Panc1 (cell line): ENCODE data around the gene PBX1. TPM values are rescaled to one million over a fixed set of nuclear protein-coding genes. Genes with fewer than 3 reads are reported as not detected.

ENCODE experiments used
- ATAC-seq: fragments of 200-7000 bp; cut with Tn5 transposase; 2 replicates; pipeline ENCODE4 v1.9.1; 2020; ENCODE audit warnings: mild to moderate bottlenecking, moderate library complexity
- BruUV-seq: library from RNA; stranded (reverse); fragments of 400-500 nt; replicated peaks from 2 replicates; lab custom pipeline; 2021; lab: Mats Ljungman, UMichigan
- CTCF ChIA-PET: fragments of 300-600 bp; sonication (Branson Sonifier 250); formaldehyde crosslinking; loops from one replicate; lab custom pipeline; 2022; ENCODE audit warnings: antibody characterized with exemption; lab: Charles Lee
- POLR2A ChIA-PET: fragments of 300-600 bp; sonication (Branson Sonifier 250); formaldehyde crosslinking; loops from one replicate; lab custom pipeline; 2022; ENCODE audit warnings: antibody characterized with exemption; lab: Charles Lee
- DNase-seq: peaks from one replicate; pipeline ENCODE4 v3.0.0-alpha.2; 2010; ENCODE audit warnings: low read depth, low spot score
- H3K27ac ChIP-seq: 2 replicates; pipeline ENCODE4 v1.5.1; 2011; ENCODE audit warnings: mild to moderate bottlenecking, low read length, inconsistent platforms
- H3K27me3 ChIP-seq: fragments of 200-500 bp; sonication (Bioruptor generic); 2 replicates; pipeline ENCODE4 v1.6.0; 2014; ENCODE audit warnings: low read length, inconsistent platforms; ENCODE audit not compliant: control insufficient read depth, insufficient read depth
- H3K36me3 ChIP-seq: fragments of 200-500 bp; sonication (Bioruptor generic); 2 replicates; pipeline ENCODE4 v1.5.1; 2014; ENCODE audit warnings: inconsistent platforms, mild to moderate bottlenecking, low read length, moderate library complexity; ENCODE audit not compliant: control insufficient read depth, insufficient read depth
- H3K4me1 ChIP-seq: 2 replicates; pipeline ENCODE4 v1.5.1; 2011; ENCODE audit warnings: inconsistent platforms, mild to moderate bottlenecking, low read length, moderate library complexity; ENCODE audit not compliant: control insufficient read depth, insufficient read depth
- H3K4me3 ChIP-seq, 2 experiments: 2 replicates each; pipeline ENCODE4 v1.5.1; 2011 to 2012; ENCODE audit warnings: low read depth in 2 of 2, low read length in 2 of 2, mild to moderate bottlenecking in 2 of 2, inconsistent platforms in 1 of 2, moderate library complexity in 1 of 2
- H3K9me3 ChIP-seq: fragments of 200-500 bp; sonication (Bioruptor generic); 2 replicates; pipeline ENCODE4 v1.5.1; 2014; ENCODE audit warnings: low read depth, mild to moderate bottlenecking, inconsistent platforms, low read length, moderate library complexity; ENCODE audit not compliant: control insufficient read depth, insufficient read depth
- POLR2AphosphoS5 ChIP-seq: IDR thresholded peaks from 2 replicates; pipeline ENCODE4 v1.6.1; 2012; ENCODE audit warnings: mild to moderate bottlenecking, low read depth, low read length, moderate library complexity
- SIN3A ChIP-seq: IDR thresholded peaks from 2 replicates; pipeline ENCODE4 v1.6.1; 2012; ENCODE audit warnings: low read depth, mild to moderate bottlenecking, low read length, moderate library complexity, borderline replicate concordance; ENCODE audit not compliant: insufficient read depth
- TCF7L2 ChIP-seq: IDR thresholded peaks from 2 replicates; pipeline ENCODE4 v1.6.1; 2011; ENCODE audit warnings: mild to moderate bottlenecking, low read depth, low read length, inconsistent platforms
- in situ Hi-C: cut with HindIII; loops from 2 replicates; pipeline ENCODE4 v1.10.0; 2016; ENCODE audit warnings: low sequenced_read_pairs, low pct_unique_long_range_greater_than_20kb
- intact Hi-C: fragments of 100-400 bp; cut with micrococcal nuclease; formaldehyde crosslinking; loops from one replicate; pipeline ENCODE4 v1.10.0; 2022; ENCODE audit not compliant: unreplicated experiment
- total RNA-seq: library from RNA; stranded (reverse); gene quantifications from one replicate; pipeline ENCODE4 v1.2.1, GENCODE V29; 2021; ENCODE audit not compliant: unreplicated experiment
- TF ChIP-seq, protein P1 (sequence below), 2 experiments: IDR thresholded peaks; 2 replicates each; pipeline ENCODE4 v1.6.1; 2011 to 2012; ENCODE audit warnings: low read depth in 2 of 2, control low read depth in 1 of 2, low read length in 1 of 2, mild to moderate bottlenecking in 1 of 2, moderate library complexity in 1 of 2; ENCODE audit not compliant: insufficient read depth in 1 of 2
- TF ChIP-seq, protein P2 (sequence below): fragments of 450-650 bp; IDR thresholded peaks from 2 replicates; pipeline ENCODE4 v1.5.1; 2017; ENCODE audit warnings: mild to moderate bottlenecking

The PBX1 gene
- total RNA-seq, 1 experiment from 2014 or later = 2.0 TPM

DNA sequence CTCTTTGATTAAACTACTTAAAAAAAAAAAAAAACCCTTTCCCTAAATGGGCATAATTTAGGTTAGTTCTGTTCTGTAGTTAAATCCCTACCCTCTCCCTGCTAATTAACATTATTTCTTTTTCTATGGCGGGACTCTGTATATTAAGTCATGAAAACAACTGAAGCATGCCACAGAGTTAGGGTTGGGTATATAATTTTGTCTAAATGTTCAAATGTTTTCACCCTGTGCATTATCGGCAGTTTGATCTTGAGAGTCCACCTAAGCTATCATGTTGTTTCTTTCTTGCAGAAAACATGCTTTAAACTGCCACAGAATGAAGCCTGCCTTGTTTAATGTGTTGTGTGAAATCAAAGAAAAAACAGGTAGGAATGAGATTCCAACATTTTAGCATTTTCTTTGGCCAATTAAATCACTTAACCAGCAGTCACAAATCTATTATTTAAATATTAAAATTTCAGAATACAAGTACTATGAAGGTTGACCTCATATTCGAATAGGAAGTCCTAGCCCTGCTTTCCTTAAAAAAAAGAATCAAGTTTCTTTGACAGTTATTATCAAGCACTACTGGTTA, 4.0 kb downstream of the PBX1 start:
- Histone ChIP-seq H3K4me1 (peaks cover 6% of the 10 kb centered on the region; the same call in 1 of the 2 replicates), H3K27ac (no peak overlapping the region), H3K36me3 (no peaks in the 10 kb centered on the region; the same call in 1 of the 2 replicates), H3K9me3 (no peaks in the 10 kb centered on the region), H3K27me3 (peaks cover 12% of the 10 kb centered on the region), H3K4me3 (no peak overlapping the region)
- no peak for DNase-seq
- CTCF ChIA-PET = no interaction called here
- no TSS peak for BruUV-seq
- intact Hi-C loops = no loop called here
- no peak for ATAC-seq
- POLR2A ChIA-PET = no interaction called here
- in situ Hi-C loops = no loop called here
- TF ChIP-seq SIN3A (no peak), TCF7L2 (no peak), POLR2AphosphoS5 (no peak)
- TF ChIP-seq, protein P1, sequence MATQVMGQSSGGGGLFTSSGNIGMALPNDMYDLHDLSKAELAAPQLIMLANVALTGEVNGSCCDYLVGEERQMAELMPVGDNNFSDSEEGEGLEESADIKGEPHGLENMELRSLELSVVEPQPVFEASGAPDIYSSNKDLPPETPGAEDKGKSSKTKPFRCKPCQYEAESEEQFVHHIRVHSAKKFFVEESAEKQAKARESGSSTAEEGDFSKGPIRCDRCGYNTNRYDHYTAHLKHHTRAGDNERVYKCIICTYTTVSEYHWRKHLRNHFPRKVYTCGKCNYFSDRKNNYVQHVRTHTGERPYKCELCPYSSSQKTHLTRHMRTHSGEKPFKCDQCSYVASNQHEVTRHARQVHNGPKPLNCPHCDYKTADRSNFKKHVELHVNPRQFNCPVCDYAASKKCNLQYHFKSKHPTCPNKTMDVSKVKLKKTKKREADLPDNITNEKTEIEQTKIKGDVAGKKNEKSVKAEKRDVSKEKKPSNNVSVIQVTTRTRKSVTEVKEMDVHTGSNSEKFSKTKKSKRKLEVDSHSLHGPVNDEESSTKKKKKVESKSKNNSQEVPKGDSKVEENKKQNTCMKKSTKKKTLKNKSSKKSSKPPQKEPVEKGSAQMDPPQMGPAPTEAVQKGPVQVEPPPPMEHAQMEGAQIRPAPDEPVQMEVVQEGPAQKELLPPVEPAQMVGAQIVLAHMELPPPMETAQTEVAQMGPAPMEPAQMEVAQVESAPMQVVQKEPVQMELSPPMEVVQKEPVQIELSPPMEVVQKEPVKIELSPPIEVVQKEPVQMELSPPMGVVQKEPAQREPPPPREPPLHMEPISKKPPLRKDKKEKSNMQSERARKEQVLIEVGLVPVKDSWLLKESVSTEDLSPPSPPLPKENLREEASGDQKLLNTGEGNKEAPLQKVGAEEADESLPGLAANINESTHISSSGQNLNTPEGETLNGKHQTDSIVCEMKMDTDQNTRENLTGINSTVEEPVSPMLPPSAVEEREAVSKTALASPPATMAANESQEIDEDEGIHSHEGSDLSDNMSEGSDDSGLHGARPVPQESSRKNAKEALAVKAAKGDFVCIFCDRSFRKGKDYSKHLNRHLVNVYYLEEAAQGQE (IDR thresholded peaks at IDR 0.05; ENCODE audit: insufficient read depth in 1 of 2, low read depth in 2 of 2, low read length in 1 of 2) = no peak
- TF ChIP-seq, protein P2, sequence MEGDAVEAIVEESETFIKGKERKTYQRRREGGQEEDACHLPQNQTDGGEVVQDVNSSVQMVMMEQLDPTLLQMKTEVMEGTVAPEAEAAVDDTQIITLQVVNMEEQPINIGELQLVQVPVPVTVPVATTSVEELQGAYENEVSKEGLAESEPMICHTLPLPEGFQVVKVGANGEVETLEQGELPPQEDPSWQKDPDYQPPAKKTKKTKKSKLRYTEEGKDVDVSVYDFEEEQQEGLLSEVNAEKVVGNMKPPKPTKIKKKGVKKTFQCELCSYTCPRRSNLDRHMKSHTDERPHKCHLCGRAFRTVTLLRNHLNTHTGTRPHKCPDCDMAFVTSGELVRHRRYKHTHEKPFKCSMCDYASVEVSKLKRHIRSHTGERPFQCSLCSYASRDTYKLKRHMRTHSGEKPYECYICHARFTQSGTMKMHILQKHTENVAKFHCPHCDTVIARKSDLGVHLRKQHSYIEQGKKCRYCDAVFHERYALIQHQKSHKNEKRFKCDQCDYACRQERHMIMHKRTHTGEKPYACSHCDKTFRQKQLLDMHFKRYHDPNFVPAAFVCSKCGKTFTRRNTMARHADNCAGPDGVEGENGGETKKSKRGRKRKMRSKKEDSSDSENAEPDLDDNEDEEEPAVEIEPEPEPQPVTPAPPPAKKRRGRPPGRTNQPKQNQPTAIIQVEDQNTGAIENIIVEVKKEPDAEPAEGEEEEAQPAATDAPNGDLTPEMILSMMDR = no peak

DNA sequence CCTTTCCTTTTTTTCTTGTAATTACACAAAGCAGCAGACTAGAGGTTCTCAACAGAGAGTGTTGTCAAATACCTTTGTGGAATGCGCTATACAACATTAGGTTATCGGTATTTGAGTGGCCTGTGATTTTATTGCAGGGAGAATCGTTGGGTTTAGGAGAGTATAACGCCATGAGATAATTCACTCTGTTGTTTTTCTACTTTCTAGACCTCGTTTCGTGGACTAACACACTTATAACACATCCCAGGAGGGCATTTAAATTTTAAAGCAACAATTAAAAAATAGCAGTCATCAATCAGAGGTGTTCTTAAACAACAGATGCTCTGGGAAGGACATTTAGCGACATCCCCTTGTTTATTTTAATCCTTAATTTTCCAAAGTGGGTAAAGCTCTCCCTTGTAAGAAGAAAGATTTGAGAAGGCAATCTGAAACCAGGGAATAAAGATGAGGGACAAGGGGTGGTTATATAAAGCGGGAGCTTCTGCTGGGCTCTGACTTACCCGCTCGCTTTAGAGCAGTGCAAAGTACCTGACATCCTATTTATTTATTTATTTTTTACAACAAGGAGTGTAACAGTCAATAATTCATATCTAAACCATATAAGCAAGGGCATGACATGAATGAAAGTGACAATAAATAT, 4.9 kb downstream of the PBX1 start:
- no peak overlapping the region for H3K4me3 ChIP-seq
- ATAC-seq (no peak), DNase-seq (no peak)
- intact Hi-C loops (no loop called here), in situ Hi-C loops (no loop called here)
- CTCF ChIA-PET = no interaction called here
- POLR2A ChIA-PET = no interaction called here
- H3K4me1 ChIP-seq = peaks cover 4% of the 10 kb centered on the region; the same call in 1 of the 2 replicates
- no peaks in the 10 kb centered on the region; the same call in 1 of the 2 replicates for H3K36me3 ChIP-seq
- no TSS peak for BruUV-seq
- H3K27me3 ChIP-seq = peaks cover 12% of the 10 kb centered on the region
- no peak overlapping the region for H3K27ac ChIP-seq
- TF ChIP-seq, protein P2 = no peak
- TF ChIP-seq, protein P1 (IDR thresholded peaks at IDR 0.05; ENCODE audit: insufficient read depth in 1 of 2, low read depth in 2 of 2, low read length in 1 of 2) = no peak
- no peak for TF ChIP-seq SIN3A
- TF ChIP-seq TCF7L2 = no peak
- TF ChIP-seq POLR2AphosphoS5 = no peak
- H3K9me3 ChIP-seq = no peaks in the 10 kb centered on the region
